ENCODE measurements around the gene SEC31A. TPM values are rescaled to one million over a fixed set of nuclear protein-coding genes. Genes with fewer than 3 reads are reported as not detected.

The SEC31A gene
- total RNA-seq, 3 donors from 2014 or later: 186 to 234 (median 231) TPM

- no peaks in the 10 kb centered on the region for H3K9me3 ChIP-seq
- DNase-seq (ENCODE audit: low spot score in 2 of 2): no peak
- no peak overlapping the region for H3K4me3 ChIP-seq
- no peak overlapping the region for H3K27ac ChIP-seq
- no peaks in the 10 kb centered on the region for H3K4me1 ChIP-seq
- H3K27me3 ChIP-seq: no peaks in the 10 kb centered on the region
- intact Hi-C loops (cut with DNase I; ENCODE audit: low total_unique reads): no loop called here
- TF ChIP-seq CTCF (IDR thresholded peaks at IDR 0.05) (no peak), POLR2A (IDR thresholded peaks at IDR 0.05) (no peak), POLR2AphosphoS5 (IDR thresholded peaks at IDR 0.05) (no peak)
- peaks cover 19% of the 10 kb centered on the region for H3K36me3 ChIP-seq
These were observed 39.6 kb downstream of the SEC31A start for GRCh38 chr4:82851318-82851717.

GRCh38 chr4:82850684-82851083 is 40.3 kb downstream of the SEC31A start:
- H3K36me3 ChIP-seq: peaks cover 19% of the 10 kb centered on the region

DNA sequence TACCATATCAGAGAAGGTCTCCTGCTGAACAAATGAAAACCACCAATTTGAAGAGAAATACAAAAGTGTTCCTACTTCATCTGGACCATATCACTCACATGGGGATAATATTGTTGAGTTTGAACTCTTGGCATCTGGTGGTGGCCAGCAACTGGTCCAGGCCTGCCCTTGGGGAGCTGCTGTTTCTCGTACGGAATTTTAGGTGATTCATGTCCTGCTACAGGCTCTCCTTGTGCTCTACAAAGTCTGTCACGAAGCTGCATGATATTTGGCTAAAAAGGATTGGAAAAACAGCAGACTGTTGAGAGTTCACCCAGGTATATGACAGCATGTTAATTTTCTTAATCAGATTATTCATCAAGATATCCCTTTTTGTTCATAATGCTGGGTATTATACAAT is 42.2 kb downstream of the SEC31A start:
- intact Hi-C loops (cut with DNase I; ENCODE audit: low total_unique reads): no loop called here
- H3K9me3 ChIP-seq: no peaks in the 10 kb centered on the region

More at GRCh38 chr4:82850684-82851083, 40.3 kb downstream of the SEC31A start:
- no peaks in the 10 kb centered on the region for H3K4me1 ChIP-seq
- intact Hi-C loops (cut with DNase I; ENCODE audit: low total_unique reads): no loop called here
- no peaks in the 10 kb centered on the region for H3K27me3 ChIP-seq
- no peaks in the 10 kb centered on the region for H3K9me3 ChIP-seq
- H3K27ac ChIP-seq: no peak overlapping the region
- H3K4me3 ChIP-seq: no peak overlapping the region
- DNase-seq (ENCODE audit: low spot score in 2 of 2): no peak
- TF ChIP-seq POLR2A (IDR thresholded peaks at IDR 0.05): no peak
- TF ChIP-seq POLR2AphosphoS5 (IDR thresholded peaks at IDR 0.05): no peak
- no peak for TF ChIP-seq CTCF (IDR thresholded peaks at IDR 0.05)

GRCh38 chr4:82842593-82842992 is 48.4 kb downstream of the SEC31A start:
- no peak for TF ChIP-seq POLR2A (IDR thresholded peaks at IDR 0.05)
- no peak for TF ChIP-seq CTCF (IDR thresholded peaks at IDR 0.05)
- no peak for TF ChIP-seq POLR2AphosphoS5 (IDR thresholded peaks at IDR 0.05)
- DNase-seq (ENCODE audit: low spot score in 2 of 2): no peak
- Histone ChIP-seq H3K4me3 (no peak overlapping the region), H3K4me1 (no peaks in the 10 kb centered on the region), H3K9me3 (no peaks in the 10 kb centered on the region), H3K36me3 (peaks cover 3% of the 10 kb centered on the region), H3K27ac (no peak overlapping the region), H3K27me3 (no peaks in the 10 kb centered on the region)
- intact Hi-C loops (cut with DNase I; ENCODE audit: low total_unique reads): no loop called here

More for the DNA sequence above, 42.2 kb downstream of the SEC31A start:
- no peak overlapping the region for H3K4me3 ChIP-seq
- TF ChIP-seq CTCF (IDR thresholded peaks at IDR 0.05): no peak
- TF ChIP-seq POLR2A (IDR thresholded peaks at IDR 0.05): no peak
- no peak for TF ChIP-seq POLR2AphosphoS5 (IDR thresholded peaks at IDR 0.05)
- peaks cover 16% of the 10 kb centered on the region for H3K36me3 ChIP-seq
- H3K4me1 ChIP-seq: no peaks in the 10 kb centered on the region
- no peak overlapping the region for H3K27ac ChIP-seq
- no peaks in the 10 kb centered on the region for H3K27me3 ChIP-seq
- DNase-seq (ENCODE audit: low spot score in 2 of 2): no peak

GRCh38 chr4:82839624-82840023 is 51.3 kb downstream of the SEC31A start:
- intact Hi-C loops (cut with DNase I; ENCODE audit: low total_unique reads): no loop called here
- H3K4me3 ChIP-seq: no peak overlapping the region
- H3K9me3 ChIP-seq: no peaks in the 10 kb centered on the region
- TF ChIP-seq POLR2A (IDR thresholded peaks at IDR 0.05) (no peak), CTCF (IDR thresholded peaks at IDR 0.05) (no peak), POLR2AphosphoS5 (IDR thresholded peaks at IDR 0.05) (no peak)
- H3K4me1 ChIP-seq: no peaks in the 10 kb centered on the region
- no peaks in the 10 kb centered on the region for H3K27me3 ChIP-seq
- no peak for DNase-seq (ENCODE audit: low spot score in 2 of 2)
- H3K36me3 ChIP-seq: peaks cover 3% of the 10 kb centered on the region
- H3K27ac ChIP-seq: no peak overlapping the region

All from breast epithelium (tissue), 4 donors.